MCF 10A (cell line): Measurements from ENCODE around the gene DCST1. TPM values are rescaled to one million over a fixed set of nuclear protein-coding genes. Genes with fewer than 3 reads are reported as not detected.

Experiments used
- BruUV-seq: library from RNA; stranded (reverse); fragments of 400-500 nt; replicated peaks from 2 replicates; lab custom pipeline; 2021; lab: Mats Ljungman, UMichigan
- CTCF ChIA-PET: fragments of 300-600 bp; sonication (Branson Sonifier 250); formaldehyde crosslinking; extraction: SDS; loops from one replicate; lab custom pipeline; 2021; ENCODE audit warnings: antibody characterized with exemption, inconsistent platforms; lab: Yijun Ruan, JAX
- POLR2A ChIA-PET: fragments of 300-600, 350-650 bp; sonication (Branson Sonifier 250); formaldehyde crosslinking; extraction: SDS; loops from one replicate; lab custom pipeline; 2020; ENCODE audit warnings: antibody characterized with exemption, inconsistent platforms; lab: Yijun Ruan, JAX
- DNase-seq: peaks from one replicate; pipeline ENCODE4 v3.0.0-alpha.2; 2018; ENCODE audit not compliant: unreplicated experiment
- H3K27ac Mint-ChIP-seq: one replicate; pipeline ENCODE4 v1.8.0; 2022; ENCODE audit warnings: mild to moderate bottlenecking, low read depth, mixed read lengths; ENCODE audit not compliant: unreplicated experiment
- H3K27me3 Mint-ChIP-seq: one replicate; pipeline ENCODE4 v1.8.0; 2022; ENCODE audit warnings: mixed read lengths; ENCODE audit not compliant: insufficient read depth, unreplicated experiment
- H3K36me3 Mint-ChIP-seq: one replicate; pipeline ENCODE4 v1.8.0; 2022; ENCODE audit warnings: mild to moderate bottlenecking, moderate library complexity, mixed read lengths; ENCODE audit not compliant: insufficient read depth, unreplicated experiment
- H3K4me1 Mint-ChIP-seq: one replicate; pipeline ENCODE4 v1.8.0; 2022; ENCODE audit warnings: mixed read lengths; ENCODE audit not compliant: insufficient read depth, unreplicated experiment
- H3K4me3 Mint-ChIP-seq: one replicate; pipeline ENCODE4 v1.8.0; 2022; ENCODE audit warnings: mild to moderate bottlenecking, moderate library complexity, mixed read lengths; ENCODE audit not compliant: unreplicated experiment
- H3K9me3 Mint-ChIP-seq: one replicate; pipeline ENCODE4 v1.8.0; 2022; ENCODE audit warnings: mixed read lengths; ENCODE audit not compliant: unreplicated experiment
- CTCF ChIP-seq: fragments of 200-600 bp; IDR thresholded peaks from one replicate; pipeline ENCODE4 v1.8.0; 2022; ENCODE audit warnings: antibody characterized with exemption, mild to moderate bottlenecking; ENCODE audit not compliant: unreplicated experiment
- intact Hi-C: fragments of 100-400 bp; cut with micrococcal nuclease; formaldehyde crosslinking; loops from 2 replicates; pipeline ENCODE4 v1.14.1; 2022
- total RNA-seq: library from RNA; stranded (reverse); gene quantifications from 2 replicates; pipeline ENCODE4 v1.2.3, GENCODE V29; 2022

The DCST1 gene
- total RNA-seq, 1 experiment from 2014 or later = 0.21 TPM

- ChIA-PET POLR2A (interaction anchor here (1.0 to 8.7 kb wide), 11 partner anchors 8 to 117 kb away, joined by 3 to 156 read pairs (median 18); partner anchors contain the start of genes CKS1B, EFNA3, EFNA4 and PBXIP1), CTCF (interaction anchor here (0.6 to 23.3 kb wide), 22 partner anchors 8 to 460 kb away, joined by 3 to 390 read pairs (median 6); partner anchors contain the start of genes EFNA4, KRTCAP2, LENEP and PYGO2)
- peaks cover 32% of the 10 kb centered on the region for H3K4me1 Mint-ChIP-seq
- H3K4me3 Mint-ChIP-seq = peak overlapping the region; percentile 90
- BruUV-seq = no TSS peak
- DNase-seq = no peak
- H3K36me3 Mint-ChIP-seq = peaks cover 53% of the 10 kb centered on the region
- no peak for TF ChIP-seq CTCF
- H3K27me3 Mint-ChIP-seq = no peaks in the 10 kb centered on the region
- intact Hi-C loops = loop anchor here (5.0 kb wide), 1 partner anchor 496 kb away; the partner anchor contains the start of gene UBE2Q1
- no peaks in the 10 kb centered on the region for H3K9me3 Mint-ChIP-seq
- H3K27ac Mint-ChIP-seq = no peak overlapping the region
These were observed 20.0 kb downstream of the DCST1 start for GRCh38 chr1:155053531-155054105.

GRCh38 chr1:155057104-155057503, 23.5 kb downstream of the DCST1 start:
- Mint-ChIP-seq H3K4me1 (peaks cover 22% of the 10 kb centered on the region), H3K36me3 (peaks cover 82% of the 10 kb centered on the region), H3K27me3 (no peaks in the 10 kb centered on the region), H3K27ac (no peak overlapping the region), H3K4me3 (no peak overlapping the region), H3K9me3 (no peaks in the 10 kb centered on the region)
- POLR2A ChIA-PET = interaction anchor here (2.8 kb wide), 1 partner anchor 83 kb away, joined by 8 read pairs; the partner anchor contains the start of gene CKS1B
- intact Hi-C loops = no loop called here
- no peak for DNase-seq
- CTCF ChIA-PET = interaction anchor here (0.7 to 23.3 kb wide), 10 partner anchors 11 to 111 kb away, joined by 3 to 390 read pairs (median 6); partner anchors contain the start of genes EFNA3, FLAD1 and LENEP
- no peak for TF ChIP-seq CTCF
- no TSS peak for BruUV-seq

- TF ChIP-seq CTCF = no peak
- ChIA-PET CTCF (interaction anchor here (0.7 to 23.3 kb wide), 13 partner anchors 10 to 176 kb away, joined by 3 to 390 read pairs (median 4); partner anchors contain the start of genes EFNA3, FLAD1 and LENEP), POLR2A (interaction anchor here (1.4 to 2.8 kb wide), 2 partner anchors 19 to 84 kb away, joined by 6 to 8 read pairs; partner anchors contain the start of gene CKS1B)
- no peak for DNase-seq
- BruUV-seq = TSS peak; percentile 40
- Mint-ChIP-seq H3K9me3 (no peaks in the 10 kb centered on the region), H3K27ac (no peak overlapping the region), H3K4me3 (no peak overlapping the region), H3K36me3 (peaks cover 83% of the 10 kb centered on the region), H3K4me1 (peaks cover 15% of the 10 kb centered on the region), H3K27me3 (no peaks in the 10 kb centered on the region)
- intact Hi-C loops = no loop called here
These were observed 24.2 kb downstream of the DCST1 start for GRCh38 chr1:155057788-155058211.

GRCh38 chr1:155060736-155061135, 27.1 kb downstream of the DCST1 start:
- Mint-ChIP-seq H3K27ac (no peak overlapping the region), H3K27me3 (no peaks in the 10 kb centered on the region), H3K9me3 (no peaks in the 10 kb centered on the region), H3K4me3 (no peak overlapping the region), H3K4me1 (peaks cover 26% of the 10 kb centered on the region), H3K36me3 (peaks cover 66% of the 10 kb centered on the region)
- intact Hi-C loops = loop anchor here (1.0 kb wide), 2 partner anchors 8 to 15 kb away; no protein-coding TSS in a partner anchor
- no TSS peak for BruUV-seq
- DNase-seq = no peak
- ChIA-PET CTCF (interaction anchor here (0.7 to 13.1 kb wide), 25 partner anchors 8 to 501 kb away, joined by 3 to 231 read pairs (median 7); partner anchors contain the start of genes ADAM15, EFNA3, PBXIP1 and PMVK), POLR2A (interaction anchor here (0.5 to 7.5 kb wide), 10 partner anchors 10 to 1276 kb away, joined by 3 to 76 read pairs (median 6); partner anchors contain the start of genes ADAM15, CKS1B, FLAD1 and LENEP)
- no peak for TF ChIP-seq CTCF
